ENCODE results near the gene VWA5B2. TPM values are rescaled to one million over a fixed set of nuclear protein-coding genes. Genes with fewer than 3 reads are reported as not detected.
A peak's percentile ranks its signal among the peaks of the same experiment; 100 is the strongest.

The VWA5B2 gene
- total RNA-seq, 4 donors from 2014 or later, result not detected

- Histone ChIP-seq H3K27ac (no peak overlapping the region), H3K9me3 (no peaks in the 10 kb centered on the region), H3K4me3 (no peak overlapping the region), H3K4me1 (no peaks in the 10 kb centered on the region), H3K36me3 (peaks cover 0 to 40% of the 10 kb centered on the region in 2 donors), H3K27me3 (no peaks in the 10 kb centered on the region)
- in situ Hi-C loops (cut with MboI; ENCODE audit: low sequenced_read_pairs in 4 of 4) (loop anchor here in 2 of 4 donors (10.0 to 25.0 kb wide), 3 partner anchors 97 to 354 kb away; partner anchors contain the start of genes EIF2B5 (in 1 of the 2) and PARL (in 1 of the 2)), intact Hi-C loops (cut with DNase I; ENCODE audit: low total_unique reads) (no loop called here)
- peak in 1 of 2 donors; percentile 34 for DNase-seq
- TF ChIP-seq POLR2A (IDR thresholded peaks at IDR 0.05), result no peak
- TF ChIP-seq, protein P1, sequence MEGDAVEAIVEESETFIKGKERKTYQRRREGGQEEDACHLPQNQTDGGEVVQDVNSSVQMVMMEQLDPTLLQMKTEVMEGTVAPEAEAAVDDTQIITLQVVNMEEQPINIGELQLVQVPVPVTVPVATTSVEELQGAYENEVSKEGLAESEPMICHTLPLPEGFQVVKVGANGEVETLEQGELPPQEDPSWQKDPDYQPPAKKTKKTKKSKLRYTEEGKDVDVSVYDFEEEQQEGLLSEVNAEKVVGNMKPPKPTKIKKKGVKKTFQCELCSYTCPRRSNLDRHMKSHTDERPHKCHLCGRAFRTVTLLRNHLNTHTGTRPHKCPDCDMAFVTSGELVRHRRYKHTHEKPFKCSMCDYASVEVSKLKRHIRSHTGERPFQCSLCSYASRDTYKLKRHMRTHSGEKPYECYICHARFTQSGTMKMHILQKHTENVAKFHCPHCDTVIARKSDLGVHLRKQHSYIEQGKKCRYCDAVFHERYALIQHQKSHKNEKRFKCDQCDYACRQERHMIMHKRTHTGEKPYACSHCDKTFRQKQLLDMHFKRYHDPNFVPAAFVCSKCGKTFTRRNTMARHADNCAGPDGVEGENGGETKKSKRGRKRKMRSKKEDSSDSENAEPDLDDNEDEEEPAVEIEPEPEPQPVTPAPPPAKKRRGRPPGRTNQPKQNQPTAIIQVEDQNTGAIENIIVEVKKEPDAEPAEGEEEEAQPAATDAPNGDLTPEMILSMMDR (IDR thresholded peaks at IDR 0.05 in 4 of 5, conservative IDR thresholded peaks at IDR 0.05 in 1 of 5), result peak in 2 of 5 experiments; percentile 38 to 55
- peak in 1 of 2 donors; percentile 57 for ATAC-seq
These were observed 12.3 kb downstream of the VWA5B2 start for GRCh38 chr3:184241447-184242296.

DNA sequence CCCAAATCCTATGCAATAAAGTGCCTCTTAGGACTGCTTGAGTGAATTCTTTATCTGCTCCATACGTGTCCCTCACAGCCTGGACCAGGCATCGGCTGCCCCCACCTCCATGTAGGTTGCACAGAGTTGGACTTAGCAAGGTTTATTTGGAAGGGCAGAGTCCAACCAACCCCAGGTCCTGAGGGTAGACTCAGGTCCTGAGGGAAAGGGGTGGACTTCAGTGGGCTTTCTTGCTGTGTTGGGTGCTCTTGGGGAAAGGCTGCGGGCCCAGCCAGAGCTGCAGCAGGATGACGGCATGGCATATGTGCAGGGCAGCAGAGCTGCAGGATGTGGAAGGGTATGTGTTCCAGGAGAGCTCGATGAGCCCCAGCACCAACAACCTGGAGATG, 12.9 kb downstream of the VWA5B2 start:
- no peaks in the 10 kb centered on the region for H3K9me3 ChIP-seq
- ATAC-seq (no peak), DNase-seq (no peak)
- peaks cover 0 to 40% of the 10 kb centered on the region in 2 donors for H3K36me3 ChIP-seq
- no peak overlapping the region for H3K4me3 ChIP-seq
- intact Hi-C loops (cut with DNase I; ENCODE audit: low total_unique reads) (no loop called here), in situ Hi-C loops (cut with MboI; ENCODE audit: low sequenced_read_pairs in 4 of 4) (loop anchor here in 2 of 4 donors (10.0 to 25.0 kb wide), 3 partner anchors 97 to 355 kb away; partner anchors contain the start of genes EIF2B5 (in 1 of the 2) and PARL (in 1 of the 2))
- no peak for TF ChIP-seq POLR2A (IDR thresholded peaks at IDR 0.05)
- TF ChIP-seq, protein P1 (IDR thresholded peaks at IDR 0.05 in 4 of 5, conservative IDR thresholded peaks at IDR 0.05 in 1 of 5), result no peak
- no peak overlapping the region for H3K27ac ChIP-seq
- H3K27me3 ChIP-seq, result no peaks in the 10 kb centered on the region
- peaks cover 3 to 4% of the 10 kb centered on the region in 2 donors for H3K4me1 ChIP-seq

DNA sequence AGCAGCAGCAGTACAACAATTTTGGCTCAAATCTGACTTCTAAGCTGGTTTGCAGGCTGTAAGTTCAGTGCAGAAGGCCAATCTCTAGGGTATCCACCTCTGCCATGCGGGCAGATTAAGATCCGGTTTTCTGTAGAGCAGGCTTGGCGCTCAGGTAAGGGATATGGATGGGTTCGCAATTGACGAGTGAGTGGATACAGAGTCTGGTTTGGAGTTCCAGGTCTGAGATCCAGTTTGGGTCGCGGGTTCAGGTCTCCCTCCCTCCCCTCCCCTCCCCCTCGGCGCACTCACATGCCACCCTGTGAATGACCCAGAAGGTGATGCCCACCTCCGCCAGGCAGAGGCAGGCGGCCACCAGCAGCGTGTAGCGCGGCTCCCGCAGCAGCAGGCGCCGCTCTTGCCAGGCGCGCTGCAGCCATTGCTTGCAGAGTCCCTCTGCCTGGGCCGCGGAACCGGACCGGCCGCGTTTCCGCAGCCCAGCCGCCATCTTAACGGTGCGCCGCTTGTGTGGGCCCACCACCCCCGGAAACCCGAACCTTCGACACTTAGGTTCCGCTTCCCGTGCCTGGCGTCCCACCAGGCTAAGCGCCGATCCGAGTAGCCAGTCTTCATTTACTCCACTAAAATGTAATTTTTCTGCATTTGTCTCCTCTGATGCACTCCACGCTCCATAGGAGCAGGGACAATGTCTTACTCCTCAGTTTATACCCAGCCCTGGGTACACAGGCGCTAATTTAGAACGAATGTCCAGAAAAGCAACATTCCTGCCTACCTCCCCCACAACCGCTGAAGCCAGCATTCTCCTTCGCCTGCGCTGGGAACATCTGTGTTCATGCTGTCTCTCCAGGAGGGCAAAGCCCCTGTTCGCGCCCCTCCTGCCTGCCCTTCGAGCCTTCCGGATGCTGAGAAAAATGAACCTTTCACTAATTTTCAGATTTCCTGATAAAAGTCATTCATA, 19.3 kb downstream of the VWA5B2 start, which contains the start of gene ALG3:
TSS of gene ALG3 (minus strand) at position 509 of the 958 bp plus-strand sequence. CDS start at position 487, 22 bp downstream.
- Histone ChIP-seq H3K27ac (peak within 1 kb of the TSS; percentile 91 to 95 (median 94)), H3K4me1 (peaks cover 17 to 20% of the 10 kb centered on the region in 2 donors), H3K36me3 (peaks cover 0 to 24% of the 10 kb centered on the region in 2 donors), H3K9me3 (no peaks in the 10 kb centered on the region), H3K4me3 (peak within 1 kb of the TSS; percentile 85 to 95 (median 90)), H3K27me3 (no peaks in the 10 kb centered on the region)
- DNase-seq, result peak; percentile 66 to 76
- peak in 1 of 2 donors; percentile 50 for TF ChIP-seq POLR2A (IDR thresholded peaks at IDR 0.05)
- TF ChIP-seq, protein P1 (IDR thresholded peaks at IDR 0.05 in 4 of 5, conservative IDR thresholded peaks at IDR 0.05 in 1 of 5), result peak in 1 of 5 experiments; percentile 19
- in situ Hi-C loops (cut with MboI; ENCODE audit: low sequenced_read_pairs in 4 of 4), result loop anchor here in 2 of 4 donors (10.0 to 25.0 kb wide), 3 partner anchors 104 to 361 kb away; partner anchors contain the start of genes EIF2B5 (in 1 of the 2) and PARL (in 1 of the 2)
- intact Hi-C loops (cut with DNase I; ENCODE audit: low total_unique reads), result loop anchor here (1.0 to 5.0 kb wide), 11 partner anchors 50 to 364 kb away; partner anchors contain the start of genes ABCC5, ABCF3, AP2M1 and DVL3
- peak; percentile 79 for ATAC-seq

All from gastrocnemius medialis (tissue), 4 donors.